ENCODE data around the gene ZNF185.

The ZNF185 gene

DNA sequence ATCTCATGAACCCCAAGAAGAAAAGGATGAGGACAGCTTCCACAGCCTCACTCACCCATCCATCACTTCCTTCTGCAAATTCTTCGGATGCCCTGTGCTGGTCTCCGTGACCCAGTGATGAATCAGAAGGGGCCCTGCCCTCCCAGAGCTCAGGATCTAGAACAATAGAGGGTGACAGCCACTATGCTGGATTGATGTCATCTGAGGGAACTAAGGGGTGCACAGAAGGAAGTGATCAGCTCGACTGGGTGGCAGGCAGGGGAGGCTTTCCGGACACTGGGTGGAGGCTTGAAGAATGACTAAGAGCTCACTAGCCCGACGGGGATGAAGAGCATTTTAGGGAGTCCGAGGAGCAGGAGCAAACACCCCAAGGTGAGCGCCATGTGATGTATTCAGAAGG is 1.4 kb upstream of the ZNF185 start:
- no peak for TF ChIP-seq ZFX (IDR thresholded peaks at IDR 0.05; ENCODE audit: borderline replicate concordance)
- TF ChIP-seq, protein P1, sequence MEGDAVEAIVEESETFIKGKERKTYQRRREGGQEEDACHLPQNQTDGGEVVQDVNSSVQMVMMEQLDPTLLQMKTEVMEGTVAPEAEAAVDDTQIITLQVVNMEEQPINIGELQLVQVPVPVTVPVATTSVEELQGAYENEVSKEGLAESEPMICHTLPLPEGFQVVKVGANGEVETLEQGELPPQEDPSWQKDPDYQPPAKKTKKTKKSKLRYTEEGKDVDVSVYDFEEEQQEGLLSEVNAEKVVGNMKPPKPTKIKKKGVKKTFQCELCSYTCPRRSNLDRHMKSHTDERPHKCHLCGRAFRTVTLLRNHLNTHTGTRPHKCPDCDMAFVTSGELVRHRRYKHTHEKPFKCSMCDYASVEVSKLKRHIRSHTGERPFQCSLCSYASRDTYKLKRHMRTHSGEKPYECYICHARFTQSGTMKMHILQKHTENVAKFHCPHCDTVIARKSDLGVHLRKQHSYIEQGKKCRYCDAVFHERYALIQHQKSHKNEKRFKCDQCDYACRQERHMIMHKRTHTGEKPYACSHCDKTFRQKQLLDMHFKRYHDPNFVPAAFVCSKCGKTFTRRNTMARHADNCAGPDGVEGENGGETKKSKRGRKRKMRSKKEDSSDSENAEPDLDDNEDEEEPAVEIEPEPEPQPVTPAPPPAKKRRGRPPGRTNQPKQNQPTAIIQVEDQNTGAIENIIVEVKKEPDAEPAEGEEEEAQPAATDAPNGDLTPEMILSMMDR (IDR thresholded peaks at IDR 0.05) = no peak
- H3K27ac ChIP-seq = no peak overlapping the region

DNA sequence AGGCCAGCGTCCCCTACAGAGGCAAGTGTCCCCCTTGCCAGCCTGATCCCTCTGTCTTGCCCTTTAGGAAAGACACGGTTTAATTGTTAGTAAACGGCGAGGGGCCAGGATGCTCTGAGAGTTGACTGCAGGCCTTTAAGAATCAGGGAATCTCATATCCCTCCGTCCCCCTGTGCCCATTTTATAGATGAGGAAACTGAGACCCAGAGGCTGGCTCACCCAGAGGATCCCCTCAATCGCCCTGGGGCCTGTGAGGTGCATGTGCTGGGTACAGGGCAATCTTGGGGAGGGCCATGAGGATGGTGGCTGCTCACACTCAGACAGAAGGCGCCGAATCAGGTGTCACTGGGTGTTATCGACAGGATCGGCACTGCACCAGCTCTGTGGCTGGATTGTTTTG is 575 bp downstream of the ZNF185 start:
- H3K27ac ChIP-seq = no peak overlapping the region
- TF ChIP-seq, protein P1 (IDR thresholded peaks at IDR 0.05) = no peak
- no peak for TF ChIP-seq ZFX (IDR thresholded peaks at IDR 0.05; ENCODE audit: borderline replicate concordance)

DNA sequence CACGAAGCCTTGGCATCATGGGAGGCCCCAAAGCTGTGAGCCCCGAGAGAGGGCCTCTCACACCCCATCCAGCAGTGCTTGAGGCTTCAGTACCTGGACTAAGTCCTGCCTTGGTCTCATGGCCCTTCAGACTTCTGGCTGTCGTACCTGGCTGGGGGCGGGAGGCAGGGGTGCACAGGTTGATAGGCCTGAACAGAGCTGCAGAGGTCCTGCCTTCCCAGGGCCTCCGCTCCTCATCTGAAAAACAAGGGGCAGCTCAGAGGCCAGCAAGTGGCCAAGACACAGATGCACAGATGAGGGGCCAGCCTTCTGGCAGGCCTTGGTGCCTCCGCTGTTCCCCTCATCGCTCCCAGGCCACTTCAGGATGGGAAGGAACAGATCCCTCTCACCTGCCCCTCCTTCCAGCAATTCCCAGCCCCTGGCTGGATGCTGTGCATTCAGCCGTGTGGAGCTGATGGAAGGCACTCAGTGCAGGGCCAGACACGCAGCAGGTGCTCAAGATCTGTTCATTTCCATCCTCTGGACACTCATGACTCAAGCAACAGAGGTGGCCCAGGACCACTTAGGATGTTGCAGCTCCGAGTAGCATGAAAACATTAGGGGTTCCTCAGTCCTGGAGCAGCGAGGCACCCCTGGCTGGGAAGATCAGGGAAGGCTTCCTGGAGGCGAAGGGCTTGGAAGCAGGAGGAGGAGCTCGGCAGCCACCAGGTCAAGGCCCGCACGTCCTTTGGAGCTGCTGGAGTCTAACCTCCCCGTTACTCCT is 1.4 kb downstream of the ZNF185 start:
- no peak overlapping the region for H3K27ac ChIP-seq
- TF ChIP-seq, protein P1 (IDR thresholded peaks at IDR 0.05) = no peak

DNA sequence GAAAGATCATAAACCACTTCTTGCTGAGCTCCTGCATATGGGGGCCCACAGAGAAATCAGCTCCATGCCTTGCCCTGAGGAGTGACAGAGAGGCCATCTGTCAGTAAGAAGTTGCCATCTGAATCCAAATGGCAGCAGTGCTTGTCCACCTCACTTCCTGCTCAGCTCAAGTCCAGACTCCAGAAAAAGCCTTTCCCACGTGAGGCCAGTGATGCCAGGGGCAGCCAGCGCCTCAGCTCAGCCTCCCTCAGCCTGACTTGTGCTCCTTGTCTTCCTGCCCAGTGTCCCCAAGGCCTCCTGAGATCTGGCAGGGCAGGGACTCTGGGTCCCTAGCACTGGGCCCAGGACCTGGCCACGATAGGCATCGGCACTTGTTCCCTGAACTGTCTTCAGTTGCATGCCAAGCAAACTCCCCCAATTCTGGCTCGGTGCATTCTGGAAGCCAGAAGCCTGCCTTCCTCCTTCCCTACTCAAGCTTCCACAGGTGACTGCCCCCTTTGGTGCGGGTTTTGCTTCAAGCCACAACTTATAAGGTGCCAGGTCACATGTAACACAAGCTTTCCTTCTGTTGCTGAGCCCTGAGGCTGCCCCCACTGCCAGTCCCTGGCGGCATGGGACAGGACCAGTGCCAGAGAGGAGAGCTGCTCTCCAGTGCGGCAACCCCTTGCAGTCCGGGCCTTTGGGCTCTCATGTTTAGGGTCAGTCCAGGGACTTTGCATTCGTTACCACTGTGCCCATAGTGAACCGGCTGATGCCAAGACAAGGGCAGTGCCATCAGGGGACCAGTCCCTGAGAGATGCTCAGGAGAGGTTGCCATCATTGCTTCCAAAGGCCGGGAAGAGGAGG is 2.2 kb downstream of the ZNF185 start:
- TF ChIP-seq, protein P1 (IDR thresholded peaks at IDR 0.05) = no peak
- no peak for TF ChIP-seq ZFX (IDR thresholded peaks at IDR 0.05; ENCODE audit: borderline replicate concordance)
- H3K27ac ChIP-seq = no peak overlapping the region

DNA sequence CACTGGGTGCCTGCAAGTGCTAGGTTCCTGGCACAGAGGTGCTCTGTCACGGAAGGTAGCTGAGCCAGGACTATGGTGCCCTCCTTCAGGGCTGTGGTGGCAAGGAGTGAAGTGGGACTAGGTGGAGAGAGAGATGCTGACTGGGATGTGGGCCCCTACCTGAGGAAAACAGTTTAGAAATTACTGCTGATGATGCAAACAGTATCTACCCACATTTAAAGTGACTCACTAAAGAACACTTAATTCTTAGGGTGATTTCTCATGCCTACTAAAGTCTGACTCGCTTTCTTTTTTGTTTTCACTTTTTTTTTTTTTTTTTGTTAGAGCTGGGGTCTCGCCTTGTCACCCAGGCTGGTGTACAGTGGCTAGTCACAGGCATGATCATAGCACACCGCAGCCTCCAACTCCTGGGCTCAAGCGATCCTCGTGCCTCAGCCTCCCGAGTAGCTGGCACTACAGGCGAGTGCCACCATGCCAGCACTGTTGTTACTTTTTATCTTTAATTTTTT is 3.1 kb downstream of the ZNF185 start:
- TF ChIP-seq, protein P1 (IDR thresholded peaks at IDR 0.05) = no peak
- no peak for TF ChIP-seq ZFX (IDR thresholded peaks at IDR 0.05; ENCODE audit: borderline replicate concordance)
- no peak overlapping the region for H3K27ac ChIP-seq

DNA sequence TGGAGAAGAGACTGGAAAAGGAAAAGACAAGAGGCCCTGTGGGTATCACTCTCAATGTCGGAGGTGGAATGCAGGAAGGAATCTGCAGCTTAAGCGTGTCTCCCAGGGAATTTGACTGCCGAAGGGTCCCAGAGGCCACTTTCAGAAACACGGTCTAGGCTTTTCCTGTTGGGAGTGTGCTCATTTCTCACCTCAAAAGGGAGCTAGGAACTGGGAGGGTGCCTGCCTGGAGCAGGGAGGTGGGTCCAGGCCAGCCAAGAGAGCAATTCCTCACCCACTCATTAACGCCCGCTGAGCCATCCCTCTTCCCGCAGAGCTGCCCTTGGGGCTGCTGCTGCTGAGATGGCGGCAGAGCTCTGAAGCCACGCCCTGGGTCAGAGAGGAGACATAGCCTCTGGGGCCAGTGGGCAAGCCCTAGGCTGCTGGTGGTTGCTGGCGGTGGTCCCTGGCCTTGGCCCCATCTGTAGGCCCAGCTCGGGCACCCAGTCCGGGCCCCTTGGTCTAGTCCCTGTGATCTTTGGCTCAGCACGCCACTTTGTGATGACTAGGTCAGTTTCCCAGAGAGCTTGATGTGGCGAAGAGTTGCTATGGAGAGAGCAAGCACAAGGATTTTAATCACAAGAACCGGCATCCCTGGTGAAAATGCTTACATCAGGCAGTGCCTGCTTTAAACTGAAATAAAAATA is 4.1 kb downstream of the ZNF185 start:
- no peak overlapping the region for H3K27ac ChIP-seq
- no peak for TF ChIP-seq ZFX (IDR thresholded peaks at IDR 0.05; ENCODE audit: borderline replicate concordance)
- TF ChIP-seq, protein P1 (IDR thresholded peaks at IDR 0.05) = no peak

Data from 22Rv1 (cell line).